Hepatocyte (in vitro differentiated cells): ENCODE results near the gene PPP1CA. TPM values are rescaled to one million over a fixed set of nuclear protein-coding genes. Genes with fewer than 3 reads are reported as not detected.

Experiments
- DNase-seq: peaks from one replicate; pipeline ENCODE4 v3.0.0-alpha.2; 2016; ENCODE audit warnings: low spot score
- H2AFZ ChIP-seq: fragments of 200-600 bp; sonication (generic); 2 replicates; pipeline ENCODE4 v1.6.0; 2016; ENCODE audit warnings: antibody characterized with exemption, mild to moderate bottlenecking
- H3K27ac ChIP-seq: fragments of 200-600 bp; sonication (generic); 2 replicates; pipeline ENCODE4 v1.5.1; 2016; ENCODE audit warnings: mild to moderate bottlenecking
- H3K27me3 ChIP-seq: fragments of 200-600 bp; sonication (generic); 2 replicates; pipeline ENCODE4 v1.6.1; 2016
- H3K36me3 ChIP-seq: fragments of 200-600 bp; sonication (generic); replicated peaks from 2 replicates; pipeline ENCODE4 v1.5.1; 2016; ENCODE audit warnings: low read depth; ENCODE audit not compliant: insufficient read depth
- H3K4me1 ChIP-seq: fragments of 200-600 bp; sonication (generic); 2 replicates; pipeline ENCODE4 v1.5.1; 2016; ENCODE audit warnings: mild to moderate bottlenecking, moderate library complexity; ENCODE audit not compliant: insufficient read depth
- H3K4me2 ChIP-seq: fragments of 200-600 bp; sonication (generic); 2 replicates; pipeline ENCODE4 v1.6.0; 2016
- H3K4me3 ChIP-seq: fragments of 200-600 bp; sonication (generic); 2 replicates; pipeline ENCODE4 v1.5.1; 2016; ENCODE audit warnings: mild to moderate bottlenecking
- H3K79me2 ChIP-seq: fragments of 200-600 bp; sonication (generic); 2 replicates; pipeline ENCODE4 v1.6.0; 2017; ENCODE audit warnings: mild to moderate bottlenecking
- H3K9me2 ChIP-seq: fragments of 200-600 bp; sonication (generic); replicated peaks from 2 replicates; pipeline ENCODE4 v1.6.0; 2017; ENCODE audit warnings: mild to moderate bottlenecking; ENCODE audit not compliant: insufficient read depth
- H3K9me3 ChIP-seq: fragments of 200-600 bp; sonication (generic); 2 replicates; pipeline ENCODE4 v1.5.1; 2016; ENCODE audit warnings: low read depth, mild to moderate bottlenecking
- H4K20me1 ChIP-seq: fragments of 200-600 bp; sonication (generic); 2 replicates; pipeline ENCODE4 v1.6.0; 2016; ENCODE audit warnings: mild to moderate bottlenecking; ENCODE audit not compliant: insufficient read depth, poor library complexity, severe bottlenecking
- EZH2 ChIP-seq: fragments of 200-600 bp; sonication (generic); IDR thresholded peaks from 2 replicates; pipeline ENCODE4 v1.6.1; 2016; ENCODE audit warnings: antibody characterized with exemption, mild to moderate bottlenecking, borderline replicate concordance
- EZH2phosphoT487 ChIP-seq: fragments of 200-600 bp; sonication (generic); IDR thresholded peaks from one replicate; pipeline ENCODE4 v1.6.1; 2018; ENCODE audit warnings: antibody characterized with exemption, mild to moderate bottlenecking, low read depth, moderate library complexity; ENCODE audit not compliant: unreplicated experiment, severe bottlenecking
- WGBS: methylation state at CpG from one replicate; pipeline ENCODE4 v1.1.6; 2016; ENCODE audit warnings: low lambda C conversion rate; ENCODE audit errors: missing lambda C conversion rate; 5-methylcytosine and 5-hydroxymethylcytosine counted together
- polyA plus RNA-seq: library from polyadenylated mRNA; unstranded; fragments of >200 nt; fragmentation: Nextera tagmentation; extraction: Ambion mirVana; gene quantifications from 2 replicates; pipeline ENCODE4 v1.2.1, GENCODE V29; 2016
- total RNA-seq: library from RNA; depleted of rRNA; stranded (reverse); fragments of >200 nt; gene quantifications from 2 replicates; pipeline ENCODE4 v1.2.3, GENCODE V29; 2014
- TF ChIP-seq, protein P1 (sequence below): fragments of 200-600 bp; sonication (generic); IDR thresholded peaks from 2 replicates; pipeline ENCODE4 v1.5.1; 2016; ENCODE audit warnings: antibody characterized with exemption, mild to moderate bottlenecking; ENCODE audit not compliant: poor library complexity

The PPP1CA gene
- total and polyA plus RNA-seq, 2 experiments from 2014 or later, result 146 to 242 TPM

DNA sequence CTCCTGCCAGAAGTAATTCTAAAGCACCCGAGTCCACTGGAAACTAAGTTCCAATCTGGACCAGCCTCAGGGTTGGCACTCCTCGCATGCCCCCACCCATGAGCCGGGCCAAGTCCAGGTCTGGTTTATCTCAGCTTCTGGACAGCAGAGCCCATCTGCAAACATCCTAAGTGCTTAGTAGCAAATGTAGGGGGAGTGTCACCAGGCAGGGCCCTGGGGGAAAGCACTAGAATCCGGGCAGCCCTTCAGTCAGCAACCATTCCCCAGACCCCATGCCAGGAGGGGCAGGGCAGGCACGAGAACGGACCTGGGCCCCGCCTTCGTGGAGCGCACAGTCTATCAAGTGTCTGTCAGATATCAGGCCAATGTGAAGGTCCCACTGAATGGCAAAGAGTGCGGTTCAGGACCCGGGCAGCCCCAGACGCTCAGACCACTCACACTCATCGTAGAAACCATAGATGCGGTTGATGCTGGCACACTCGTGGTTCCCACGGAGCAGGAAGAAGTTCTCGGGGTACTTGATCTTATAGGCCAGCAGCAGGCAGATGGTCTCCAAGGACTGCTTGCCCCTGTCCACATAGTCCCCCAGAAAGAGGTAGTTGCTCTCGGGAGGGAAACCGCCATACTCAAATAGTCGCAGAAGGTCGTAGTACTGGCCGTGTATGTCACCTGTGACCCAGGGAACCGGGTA, 1.3 kb downstream of the PPP1CA start:
- 63% methylated on average over 23 of the region's 23 CpGs for WGBS
- Histone ChIP-seq H3K27ac (peak overlapping the region; percentile 97), H3K4me1 (peaks cover 15% of the 10 kb centered on the region)

DNA sequence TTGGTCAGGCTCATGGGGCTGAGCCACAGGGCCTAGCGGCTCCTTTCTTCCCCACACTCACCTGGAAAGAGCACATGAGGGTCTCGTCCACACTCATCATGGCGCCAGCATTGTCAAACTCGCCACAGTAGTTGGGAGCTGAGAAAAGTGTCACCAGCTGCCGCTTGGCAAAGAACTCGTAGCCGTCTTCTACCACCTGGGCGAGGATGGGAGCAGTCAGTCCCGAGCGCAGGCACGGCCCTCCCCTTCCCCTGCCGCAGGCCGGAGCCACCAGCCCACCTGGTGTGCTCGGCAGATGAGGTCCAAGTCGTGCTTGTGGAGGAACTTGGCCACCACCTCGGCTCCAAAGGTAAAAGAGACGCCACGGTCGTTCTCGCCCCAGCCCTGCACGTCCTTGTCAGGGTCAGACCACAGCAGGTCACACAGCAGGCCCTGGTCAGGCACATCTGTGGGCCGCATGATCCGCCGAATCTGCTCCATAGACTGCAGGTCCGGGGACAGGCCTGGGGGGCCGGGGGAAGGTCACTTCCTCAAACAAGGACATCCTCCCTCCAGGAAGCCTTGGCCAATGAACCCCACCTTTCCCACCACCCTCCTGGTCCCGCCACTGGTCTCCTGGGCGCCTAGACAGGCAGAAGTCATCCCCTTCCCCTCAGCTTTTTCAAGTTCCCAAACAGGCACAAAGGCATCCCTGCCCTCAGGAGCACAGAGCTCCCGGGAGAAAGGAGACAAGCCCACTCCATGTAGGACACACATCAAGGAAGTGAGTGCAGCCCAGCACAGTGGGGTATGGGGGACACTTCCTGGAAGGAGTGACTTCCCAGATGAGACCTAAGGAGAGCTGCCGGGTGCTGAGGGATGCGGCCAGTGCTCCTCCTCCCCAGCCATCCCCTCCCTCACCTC, 2.7 kb downstream of the PPP1CA start:
- Histone ChIP-seq H3K36me3 (no peaks in the 10 kb centered on the region), H2AFZ (no peak overlapping the region), H3K9me2 (no peaks in the 10 kb centered on the region), H3K9me3 (no peaks in the 10 kb centered on the region), H4K20me1 (peaks cover 11% of the 10 kb centered on the region), H3K4me3 (no peak overlapping the region), H3K27ac (no peak overlapping the region), H3K79me2 (peaks cover 23% of the 10 kb centered on the region), H3K4me2 (no peak overlapping the region), H3K27me3 (no peaks in the 10 kb centered on the region), H3K4me1 (peaks cover 15% of the 10 kb centered on the region)
- 94% methylated on average over 31 of the region's 31 CpGs for WGBS
- TF ChIP-seq, protein P1, sequence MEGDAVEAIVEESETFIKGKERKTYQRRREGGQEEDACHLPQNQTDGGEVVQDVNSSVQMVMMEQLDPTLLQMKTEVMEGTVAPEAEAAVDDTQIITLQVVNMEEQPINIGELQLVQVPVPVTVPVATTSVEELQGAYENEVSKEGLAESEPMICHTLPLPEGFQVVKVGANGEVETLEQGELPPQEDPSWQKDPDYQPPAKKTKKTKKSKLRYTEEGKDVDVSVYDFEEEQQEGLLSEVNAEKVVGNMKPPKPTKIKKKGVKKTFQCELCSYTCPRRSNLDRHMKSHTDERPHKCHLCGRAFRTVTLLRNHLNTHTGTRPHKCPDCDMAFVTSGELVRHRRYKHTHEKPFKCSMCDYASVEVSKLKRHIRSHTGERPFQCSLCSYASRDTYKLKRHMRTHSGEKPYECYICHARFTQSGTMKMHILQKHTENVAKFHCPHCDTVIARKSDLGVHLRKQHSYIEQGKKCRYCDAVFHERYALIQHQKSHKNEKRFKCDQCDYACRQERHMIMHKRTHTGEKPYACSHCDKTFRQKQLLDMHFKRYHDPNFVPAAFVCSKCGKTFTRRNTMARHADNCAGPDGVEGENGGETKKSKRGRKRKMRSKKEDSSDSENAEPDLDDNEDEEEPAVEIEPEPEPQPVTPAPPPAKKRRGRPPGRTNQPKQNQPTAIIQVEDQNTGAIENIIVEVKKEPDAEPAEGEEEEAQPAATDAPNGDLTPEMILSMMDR, result no peak
- TF ChIP-seq EZH2phosphoT487 (no peak), EZH2 (no peak)
- no peak for DNase-seq

More for the DNA sequence above, 1.3 kb downstream of the PPP1CA start:
- peaks cover 23% of the 10 kb centered on the region for H3K79me2 ChIP-seq
- no peak for TF ChIP-seq EZH2phosphoT487
- TF ChIP-seq, protein P1, result no peak
- TF ChIP-seq EZH2, result no peak
- no peaks in the 10 kb centered on the region for H3K9me3 ChIP-seq
- H2AFZ ChIP-seq, result no peak overlapping the region
- H3K36me3 ChIP-seq, result no peaks in the 10 kb centered on the region
- no peaks in the 10 kb centered on the region for H3K9me2 ChIP-seq
- H3K4me3 ChIP-seq, result peak overlapping the region; percentile 98
- peak overlapping the region; percentile 94 for H3K4me2 ChIP-seq
- H3K27me3 ChIP-seq, result no peaks in the 10 kb centered on the region
- H4K20me1 ChIP-seq, result peaks cover 11% of the 10 kb centered on the region
- no peak for DNase-seq

DNA sequence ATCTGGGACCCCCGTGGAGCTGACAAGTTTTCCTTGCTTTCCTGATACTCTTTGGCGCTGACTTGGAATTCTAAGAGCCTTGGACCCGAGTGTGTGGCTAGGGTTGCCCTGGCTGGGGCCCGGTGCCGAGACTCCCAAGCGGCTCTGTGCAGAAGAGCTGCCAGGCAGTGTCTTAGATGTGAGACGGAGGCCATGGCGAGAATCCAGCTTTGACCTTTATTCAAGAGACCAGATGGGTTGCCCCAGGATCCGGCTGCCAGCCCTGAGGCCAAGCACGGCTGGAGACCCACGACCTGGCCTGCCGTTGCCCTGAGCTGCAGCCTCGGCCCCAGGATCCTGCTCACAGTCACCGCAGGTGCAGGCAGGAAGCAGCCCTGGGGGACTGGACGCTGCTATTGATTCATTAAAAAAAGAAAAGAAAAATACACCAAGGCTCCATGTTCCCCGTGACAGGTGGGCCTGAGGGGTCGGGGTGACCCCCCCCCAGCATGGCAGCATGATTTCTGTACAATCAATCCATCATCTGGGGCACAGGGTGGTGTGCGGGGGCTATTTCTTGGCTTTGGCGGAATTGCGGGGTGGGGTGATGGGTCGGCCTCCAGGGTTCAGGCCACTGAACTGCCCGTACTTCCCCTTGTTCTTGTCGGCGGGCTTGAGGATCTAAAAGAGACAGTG, 3.5 kb downstream of the PPP1CA start:
- no peak for DNase-seq
- Histone ChIP-seq H3K27ac (no peak overlapping the region), H3K9me3 (no peaks in the 10 kb centered on the region), H3K36me3 (no peaks in the 10 kb centered on the region), H2AFZ (no peak overlapping the region), H3K4me3 (no peak overlapping the region), H3K4me2 (no peak overlapping the region), H4K20me1 (peaks cover 11% of the 10 kb centered on the region), H3K9me2 (no peaks in the 10 kb centered on the region), H3K4me1 (peaks cover 15% of the 10 kb centered on the region), H3K79me2 (peaks cover 28% of the 10 kb centered on the region), H3K27me3 (no peaks in the 10 kb centered on the region)
- TF ChIP-seq, protein P1, result no peak
- TF ChIP-seq EZH2phosphoT487 (no peak), EZH2 (no peak)
- 92% methylated on average over 24 of the region's 24 CpGs for WGBS
